CD4-positive, alpha-beta T cell treated with Interleukin-4 for 1 hour (primary cell): ENCODE results near the gene ABCA13.
"Not testable (repeated sequence)": the region's sequence is repeated elsewhere in the genome, so short reads cannot be mapped to it uniquely, and the experiment has no call there.

Experiments used
- DNase-seq, 2 donors: peaks; one replicate each; pipeline ENCODE4 v3.0.0-alpha.2; 2020 to 2022

The ABCA13 gene

GRCh38 chr7:48173756-48174382 is 2.6 kb downstream of the ABCA13 start:
- DNase-seq, result no peak

- no peak for DNase-seq
Observed at GRCh38 chr7:48175019-48175418, 3.8 kb downstream of the ABCA13 start.

- DNase-seq, result no peak
Observed at GRCh38 chr7:48176356-48176893, 5.2 kb downstream of the ABCA13 start.

- DNase-seq, result no peak
Observed at GRCh38 chr7:48177271-48177670, 6.0 kb downstream of the ABCA13 start.

- DNase-seq, result no peak
Observed at GRCh38 chr7:48179496-48180030, 8.3 kb downstream of the ABCA13 start.

- no peak for DNase-seq
Observed at GRCh38 chr7:48180981-48181380, 9.7 kb downstream of the ABCA13 start.

- DNase-seq, result no peak
Observed at GRCh38 chr7:48182718-48183369, 11.6 kb downstream of the ABCA13 start.

- DNase-seq, result no peak
Observed at GRCh38 chr7:48183370-48183743, 12.1 kb downstream of the ABCA13 start.

- no peak for DNase-seq
Observed at GRCh38 chr7:48183965-48184364, 12.7 kb downstream of the ABCA13 start.

GRCh38 chr7:48188776-48189520 is 17.7 kb downstream of the ABCA13 start:
- no peak for DNase-seq

GRCh38 chr7:48192996-48193395 is 21.7 kb downstream of the ABCA13 start:
- DNase-seq, result no peak

GRCh38 chr7:48193421-48193820 is 22.2 kb downstream of the ABCA13 start:
- no peak for DNase-seq

GRCh38 chr7:48200946-48201589 is 29.8 kb downstream of the ABCA13 start:
- DNase-seq, result not testable (repeated sequence)

GRCh38 chr7:48202916-48203315 is 31.7 kb downstream of the ABCA13 start:
- DNase-seq, result not testable (repeated sequence)

- no peak for DNase-seq
Observed at GRCh38 chr7:48207155-48207675, 36.0 kb downstream of the ABCA13 start.

- no peak for DNase-seq
Observed at GRCh38 chr7:48209004-48209600, 37.8 kb downstream of the ABCA13 start.

GRCh38 chr7:48213226-48213625 is 42.0 kb downstream of the ABCA13 start:
- DNase-seq, result no peak

GRCh38 chr7:48217266-48217665 is 46.0 kb downstream of the ABCA13 start:
- no peak for DNase-seq

- no peak for DNase-seq
Observed at GRCh38 chr7:48217753-48218152, 46.5 kb downstream of the ABCA13 start.

GRCh38 chr7:48224042-48224441 is 52.8 kb downstream of the ABCA13 start:
- no peak for DNase-seq

- no peak for DNase-seq
Observed at GRCh38 chr7:48225101-48225500, 53.8 kb downstream of the ABCA13 start.

GRCh38 chr7:48237354-48237753 is 66.1 kb downstream of the ABCA13 start:
- no peak for DNase-seq
